ENCODE results near the gene TMEM140. TPM values are rescaled to one million over a fixed set of nuclear protein-coding genes. Genes with fewer than 3 reads are reported as not detected.
A peak's percentile ranks its signal among the peaks of the same experiment; 100 is the strongest.

TMEM140 gene
- total and polyA plus RNA-seq, 2 of the 13 experiments (the other 11 are each of a cell fraction or from before 2014, with no cell fraction given): 9.2 to 21.7 TPM

DNA sequence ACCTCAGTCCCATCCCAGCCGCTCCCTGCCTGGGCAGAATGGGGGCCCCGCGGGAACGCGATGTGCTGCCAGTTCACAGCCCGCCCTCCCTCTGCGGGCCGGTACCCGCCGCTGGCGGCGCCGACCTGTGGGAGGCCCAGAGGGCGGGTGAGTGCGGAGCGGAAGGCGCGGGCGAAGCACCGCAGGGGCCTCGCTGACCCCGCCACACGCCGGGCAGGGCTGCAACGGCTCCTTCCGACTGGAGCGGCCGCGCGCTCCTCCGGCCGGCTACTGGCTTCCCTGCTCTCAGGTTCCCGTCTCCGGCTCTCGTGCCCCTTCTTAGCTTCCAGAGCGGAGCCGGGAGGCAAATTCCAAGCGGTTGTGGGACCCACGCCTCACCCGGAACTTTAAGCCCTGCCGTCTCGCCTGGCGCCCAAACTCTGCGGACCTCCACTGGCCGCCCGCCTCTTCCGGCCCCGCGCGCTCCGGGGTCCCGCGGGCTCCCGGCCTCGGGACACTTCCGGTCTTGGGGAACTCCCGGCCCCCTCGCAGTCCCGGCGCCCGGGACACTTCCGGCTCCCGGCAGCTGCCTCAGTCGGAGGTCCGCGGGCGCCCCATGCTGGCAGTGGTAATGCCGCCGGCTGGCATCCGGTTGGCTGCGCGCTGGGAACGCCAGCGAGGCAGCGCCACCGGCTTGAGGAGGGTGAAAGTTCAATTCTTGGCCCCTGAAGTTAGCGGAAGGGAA is 22.6 kb downstream of the TMEM140 start, which contains the start of gene CYREN (continued):
- TF ChIP-seq, protein P1, sequence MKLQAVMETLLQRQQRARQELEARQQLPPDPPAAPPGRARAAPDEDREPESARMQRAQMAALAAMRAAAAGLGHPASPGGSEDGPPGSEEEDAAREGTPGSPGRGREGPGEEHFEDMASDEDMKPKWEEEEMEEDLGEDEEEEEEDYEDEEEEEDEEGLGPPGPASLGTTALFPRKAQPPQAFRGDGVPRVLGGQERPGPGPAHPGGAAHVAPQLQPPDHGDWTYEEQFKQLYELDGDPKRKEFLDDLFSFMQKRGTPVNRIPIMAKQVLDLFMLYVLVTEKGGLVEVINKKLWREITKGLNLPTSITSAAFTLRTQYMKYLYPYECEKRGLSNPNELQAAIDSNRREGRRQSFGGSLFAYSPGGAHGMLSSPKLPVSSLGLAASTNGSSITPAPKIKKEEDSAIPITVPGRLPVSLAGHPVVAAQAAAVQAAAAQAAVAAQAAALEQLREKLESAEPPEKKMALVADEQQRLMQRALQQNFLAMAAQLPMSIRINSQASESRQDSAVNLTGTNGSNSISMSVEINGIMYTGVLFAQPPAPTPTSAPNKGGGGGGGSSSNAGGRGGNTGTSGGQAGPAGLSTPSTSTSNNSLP (IDR thresholded peaks at IDR 0.05; ENCODE audit: low read depth, low read length): no peak
- TF ChIP-seq IKZF4 (CRISPR knock-in tag; IDR thresholded peaks at IDR 0.05; ENCODE audit: borderline replicate concordance, low read depth, not compliant biosample characterization) (peak; percentile 90), MIER3 (CRISPR knock-in tag; IDR thresholded peaks at IDR 0.05; ENCODE audit: borderline replicate concordance) (peak; percentile 71), BCL3 (CRISPR knock-in tag; IDR thresholded peaks at IDR 0.05) (peak; percentile 97), KDM4B (CRISPR knock-in tag; IDR thresholded peaks at IDR 0.05) (peak; percentile 59; the same call in 1 of the 2 replicates), THAP11 (CRISPR knock-in tag; IDR thresholded peaks at IDR 0.05) (peak; percentile 91), MXI1 (IDR thresholded peaks at IDR 0.05; ENCODE audit: borderline replicate concordance, low read depth, low read length) (peak; percentile 76; the same call in 2 of the 3 replicates), SAFB2 (CRISPR knock-in tag; IDR thresholded peaks at IDR 0.05; ENCODE audit: borderline replicate concordance, low read depth) (peak; percentile 88; the same call in 1 of the 2 replicates), ZMYM2 (CRISPR knock-in tag; IDR thresholded peaks at IDR 0.05) (peak; percentile 82), HES4 (CRISPR knock-in tag; IDR thresholded peaks at IDR 0.05; ENCODE audit: borderline replicate concordance) (peak; percentile 72; the same call in 1 of the 2 replicates), GATAD1 (CRISPR knock-in tag; IDR thresholded peaks at IDR 0.05) (peak; percentile 89), ZNF44 (CRISPR knock-in tag; IDR thresholded peaks at IDR 0.05) (peak; percentile 86), ZNF841 (CRISPR knock-in tag; IDR thresholded peaks at IDR 0.05; ENCODE audit: borderline replicate concordance) (no peak), ZNF788 (CRISPR knock-in tag; IDR thresholded peaks at IDR 0.05; ENCODE audit: borderline replicate concordance) (peak; percentile 71; the same call in 1 of the 2 replicates)
- TF ChIP-seq, protein P2, sequence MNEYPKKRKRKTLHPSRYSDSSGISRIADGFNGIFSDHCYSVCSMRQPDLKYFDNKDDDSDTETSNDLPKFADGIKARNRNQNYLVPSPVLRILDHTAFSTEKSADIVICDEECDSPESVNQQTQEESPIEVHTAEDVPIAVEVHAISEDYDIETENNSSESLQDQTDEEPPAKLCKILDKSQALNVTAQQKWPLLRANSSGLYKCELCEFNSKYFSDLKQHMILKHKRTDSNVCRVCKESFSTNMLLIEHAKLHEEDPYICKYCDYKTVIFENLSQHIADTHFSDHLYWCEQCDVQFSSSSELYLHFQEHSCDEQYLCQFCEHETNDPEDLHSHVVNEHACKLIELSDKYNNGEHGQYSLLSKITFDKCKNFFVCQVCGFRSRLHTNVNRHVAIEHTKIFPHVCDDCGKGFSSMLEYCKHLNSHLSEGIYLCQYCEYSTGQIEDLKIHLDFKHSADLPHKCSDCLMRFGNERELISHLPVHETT (CRISPR knock-in tag; conservative IDR thresholded peaks at IDR 0.05): peak; percentile 98
- TF ChIP-seq, protein P3, sequence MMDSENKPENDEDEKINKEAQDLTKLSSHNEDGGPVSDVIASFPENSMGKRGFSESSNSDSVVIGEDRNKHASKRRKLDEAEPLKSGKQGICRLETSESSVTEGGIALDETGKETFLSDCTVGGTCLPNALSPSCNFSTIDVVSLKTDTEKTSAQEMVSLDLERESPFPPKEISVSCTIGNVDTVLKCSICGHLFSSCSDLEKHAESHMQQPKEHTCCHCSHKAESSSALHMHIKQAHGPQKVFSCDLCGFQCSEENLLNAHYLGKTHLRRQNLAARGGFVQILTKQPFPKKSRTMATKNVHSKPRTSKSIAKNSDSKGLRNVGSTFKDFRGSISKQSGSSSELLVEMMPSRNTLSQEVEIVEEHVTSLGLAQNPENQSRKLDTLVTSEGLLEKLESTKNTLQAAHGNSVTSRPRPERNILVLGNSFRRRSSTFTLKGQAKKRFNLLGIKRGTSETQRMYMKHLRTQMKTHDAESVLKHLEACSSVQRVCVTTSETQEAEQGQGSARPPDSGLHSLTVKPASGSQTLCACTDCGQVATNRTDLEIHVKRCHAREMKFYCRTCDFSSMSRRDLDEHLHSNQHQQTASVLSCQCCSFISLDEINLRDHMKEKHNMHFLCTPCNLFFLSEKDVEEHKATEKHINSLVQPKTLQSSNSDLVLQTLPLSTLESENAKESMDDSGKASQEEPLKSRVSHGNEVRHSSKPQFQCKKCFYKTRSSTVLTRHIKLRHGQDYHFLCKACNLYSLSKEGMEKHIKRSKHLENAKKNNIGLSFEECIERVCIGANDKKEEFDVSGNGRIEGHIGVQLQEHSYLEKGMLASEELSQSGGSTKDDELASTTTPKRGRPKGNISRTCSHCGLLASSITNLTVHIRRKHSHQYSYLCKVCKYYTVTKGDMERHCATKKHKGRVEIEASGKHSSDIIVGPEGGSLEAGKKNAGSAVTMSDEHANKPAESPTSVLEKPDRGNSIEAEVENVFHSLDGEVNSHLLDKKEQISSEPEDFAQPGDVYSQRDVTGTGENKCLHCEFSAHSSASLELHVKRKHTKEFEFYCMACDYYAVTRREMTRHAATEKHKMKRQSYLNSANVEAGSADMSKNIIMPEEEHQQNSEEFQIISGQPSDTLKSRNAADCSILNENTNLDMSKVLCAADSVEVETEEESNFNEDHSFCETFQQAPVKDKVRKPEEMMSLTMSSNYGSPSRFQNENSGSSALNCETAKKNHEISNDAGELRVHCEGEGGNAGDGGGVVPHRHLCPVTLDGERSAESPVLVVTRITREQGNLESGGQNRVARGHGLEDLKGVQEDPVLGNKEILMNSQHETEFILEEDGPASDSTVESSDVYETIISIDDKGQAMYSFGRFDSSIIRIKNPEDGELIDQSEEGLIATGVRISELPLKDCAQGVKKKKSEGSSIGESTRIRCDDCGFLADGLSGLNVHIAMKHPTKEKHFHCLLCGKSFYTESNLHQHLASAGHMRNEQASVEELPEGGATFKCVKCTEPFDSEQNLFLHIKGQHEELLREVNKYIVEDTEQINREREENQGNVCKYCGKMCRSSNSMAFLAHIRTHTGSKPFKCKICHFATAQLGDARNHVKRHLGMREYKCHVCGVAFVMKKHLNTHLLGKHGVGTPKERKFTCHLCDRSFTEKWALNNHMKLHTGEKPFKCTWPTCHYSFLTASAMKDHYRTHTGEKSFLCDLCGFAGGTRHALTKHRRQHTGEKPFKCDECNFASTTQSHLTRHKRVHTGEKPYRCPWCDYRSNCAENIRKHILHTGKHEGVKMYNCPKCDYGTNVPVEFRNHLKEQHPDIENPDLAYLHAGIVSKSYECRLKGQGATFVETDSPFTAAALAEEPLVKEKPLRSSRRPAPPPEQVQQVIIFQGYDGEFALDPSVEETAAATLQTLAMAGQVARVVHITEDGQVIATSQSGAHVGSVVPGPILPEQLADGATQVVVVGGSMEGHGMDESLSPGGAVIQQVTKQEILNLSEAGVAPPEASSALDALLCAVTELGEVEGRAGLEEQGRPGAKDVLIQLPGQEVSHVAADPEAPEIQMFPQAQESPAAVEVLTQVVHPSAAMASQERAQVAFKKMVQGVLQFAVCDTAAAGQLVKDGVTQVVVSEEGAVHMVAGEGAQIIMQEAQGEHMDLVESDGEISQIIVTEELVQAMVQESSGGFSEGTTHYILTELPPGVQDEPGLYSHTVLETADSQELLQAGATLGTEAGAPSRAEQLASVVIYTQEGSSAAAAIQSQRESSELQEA (CRISPR knock-in tag; IDR thresholded peaks at IDR 0.05; ENCODE audit: not compliant biosample characterization): peak; percentile 95
